CD4-positive, alpha-beta T cell treated with Interleukin-21 for 1 hour (primary cell): ENCODE measurements around the gene S100A11.
"Not testable (repeated sequence)": the region's sequence is repeated elsewhere in the genome, so short reads cannot be mapped to it uniquely, and the experiment has no call there.

Experiments used
- DNase-seq: peaks from one replicate; pipeline ENCODE4 v3.0.0-alpha.2; 2020

S100A11 gene

GRCh38 chr1:152036267-152037216, at the start of gene S100A11:
Gene S100A11 (minus strand): TSS chr1:152037004. CDS start chr1:152036915, 89 bp downstream.
- DNase-seq: peak; percentile 73

GRCh38 chr1:152084853-152085252, 48.0 kb upstream of the S100A11 start:
- DNase-seq: no peak

- not testable (repeated sequence) for DNase-seq
Measured at GRCh38 chr1:152081026-152081425, 44.2 kb upstream of the S100A11 start.

GRCh38 chr1:152080494-152080893, 43.7 kb upstream of the S100A11 start:
- not testable (repeated sequence) for DNase-seq

- no peak for DNase-seq
Measured at GRCh38 chr1:152078831-152079441, 42.1 kb upstream of the S100A11 start.

GRCh38 chr1:152072311-152072710, 35.5 kb upstream of the S100A11 start:
- DNase-seq: no peak

- DNase-seq: no peak
Measured at GRCh38 chr1:152071123-152071522, 34.3 kb upstream of the S100A11 start.

GRCh38 chr1:152067929-152068328, 31.1 kb upstream of the S100A11 start:
- no peak for DNase-seq

GRCh38 chr1:152067150-152067549, 30.3 kb upstream of the S100A11 start:
- DNase-seq: no peak

GRCh38 chr1:152061952-152062351, 25.1 kb upstream of the S100A11 start:
- DNase-seq: no peak

- DNase-seq: no peak
Measured at GRCh38 chr1:152053375-152053774, 16.6 kb upstream of the S100A11 start.

GRCh38 chr1:152052606-152053005, 15.8 kb upstream of the S100A11 start:
- peak; percentile 84 for DNase-seq

- DNase-seq: no peak
Measured at GRCh38 chr1:152050886-152051675, 14.3 kb upstream of the S100A11 start.

- no peak for DNase-seq
Measured at GRCh38 chr1:152049291-152050083, 12.7 kb upstream of the S100A11 start.

GRCh38 chr1:152048416-152049009, 11.7 kb upstream of the S100A11 start:
- peak; percentile 69 for DNase-seq

GRCh38 chr1:152047730-152048415, 11.1 kb upstream of the S100A11 start:
- DNase-seq: peak; percentile 91

GRCh38 chr1:152047413-152047729, 10.6 kb upstream of the S100A11 start:
- peak; percentile 24 for DNase-seq

- DNase-seq: no peak
Measured at GRCh38 chr1:152044386-152044785, 7.6 kb upstream of the S100A11 start.

- no peak for DNase-seq
Measured at GRCh38 chr1:152043870-152044269, 7.1 kb upstream of the S100A11 start.

- no peak for DNase-seq
Measured at GRCh38 chr1:152042030-152042429, 5.2 kb upstream of the S100A11 start.

GRCh38 chr1:152039886-152040285, 3.1 kb upstream of the S100A11 start:
- no peak for DNase-seq

GRCh38 chr1:152039461-152039860, 2.7 kb upstream of the S100A11 start:
- DNase-seq: no peak
